Limb (tissue), 2 donors: ENCODE measurements around the gene CCDC122.
A peak's percentile ranks its signal among the peaks of the same experiment; 100 is the strongest.

ENCODE experiments used
- DNase-seq, 2 donors: peaks; one replicate each; pipeline ENCODE4 v3.0.0-alpha.2; 2016; ENCODE audit errors: extremely low spot score in 2 of 2

Gene CCDC122

DNA sequence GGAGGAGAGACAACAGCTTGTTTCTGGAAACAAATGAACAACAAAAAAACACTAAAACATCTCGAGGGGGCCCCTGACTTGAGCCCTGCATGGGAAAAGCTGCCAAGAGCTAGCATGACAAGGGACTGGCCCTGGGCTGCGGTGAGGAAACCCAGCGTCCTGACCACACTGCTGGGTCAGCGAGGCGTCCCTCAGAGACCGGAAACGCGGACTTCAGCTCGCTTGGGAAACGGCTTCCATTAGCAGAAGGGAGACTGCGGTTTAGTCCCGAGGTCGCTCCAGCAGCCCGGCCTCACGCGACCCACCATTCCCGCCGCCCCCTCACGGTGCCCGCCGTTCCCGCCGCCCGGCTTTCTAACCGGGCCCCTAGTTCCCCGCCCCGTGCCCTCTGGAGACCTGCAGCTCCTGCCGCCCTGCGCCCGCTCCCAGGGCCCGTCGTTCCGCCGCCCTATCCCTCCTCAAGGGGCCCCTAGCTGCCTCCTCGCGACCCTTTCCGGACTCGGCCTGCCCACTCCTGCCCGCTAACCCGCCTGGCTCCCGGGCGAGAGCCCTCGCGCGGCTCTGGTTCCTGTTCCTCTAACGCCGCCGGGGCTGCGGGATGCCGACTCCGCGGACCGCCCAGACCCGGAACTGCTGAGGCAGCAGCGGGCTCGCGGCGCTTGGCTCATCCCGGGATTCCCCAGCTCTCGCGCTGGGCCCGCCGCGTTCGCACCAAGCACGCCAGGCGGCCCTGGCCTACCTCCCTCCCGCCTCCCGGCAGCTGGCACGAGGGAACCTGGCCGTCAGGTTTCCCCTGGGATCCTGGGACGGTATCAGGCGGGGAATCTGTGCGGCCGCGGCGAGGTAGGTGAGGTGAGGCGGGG, at the start of gene CCDC122:
TSS of gene CCDC122 (minus strand) at position 849 of the 863 bp plus-strand sequence. CDS start 10,364 bp downstream, outside the sequence.
- peak; percentile 68 to 85 for DNase-seq

GRCh38 chr13:43924549-43925245, 45.2 kb upstream of the CCDC122 start:
- DNase-seq = no peak

GRCh38 chr13:43920965-43921674, 41.6 kb upstream of the CCDC122 start:
- no peak for DNase-seq

DNA sequence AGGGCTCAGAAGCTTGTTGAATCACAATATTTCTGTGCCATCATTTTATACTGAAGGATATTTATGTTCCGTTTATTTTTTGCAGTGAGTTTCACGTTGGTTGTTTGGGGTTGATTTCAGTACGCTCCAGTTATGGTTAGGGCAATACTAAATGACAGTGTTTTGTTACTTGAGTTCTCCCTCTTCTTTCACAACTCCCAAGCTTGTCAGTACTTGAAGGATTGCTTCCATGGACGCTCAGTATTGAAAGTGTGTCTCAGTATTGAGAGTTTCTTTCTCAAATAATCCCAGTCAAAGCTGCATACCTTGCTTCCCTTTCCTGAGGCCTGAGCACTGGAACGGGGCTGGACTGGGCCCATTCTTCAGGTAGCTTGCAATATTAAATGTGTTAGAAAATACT, 39.1 kb upstream of the CCDC122 start:
- no peak for DNase-seq

- DNase-seq = no peak
These were observed 37.3 kb upstream of the CCDC122 start for GRCh38 chr13:43916828-43917227.

GRCh38 chr13:43915451-43915850, 35.9 kb upstream of the CCDC122 start:
- no peak for DNase-seq

GRCh38 chr13:43911871-43912270, 32.3 kb upstream of the CCDC122 start:
- DNase-seq = no peak

GRCh38 chr13:43911278-43911677, 31.7 kb upstream of the CCDC122 start:
- no peak for DNase-seq

DNA sequence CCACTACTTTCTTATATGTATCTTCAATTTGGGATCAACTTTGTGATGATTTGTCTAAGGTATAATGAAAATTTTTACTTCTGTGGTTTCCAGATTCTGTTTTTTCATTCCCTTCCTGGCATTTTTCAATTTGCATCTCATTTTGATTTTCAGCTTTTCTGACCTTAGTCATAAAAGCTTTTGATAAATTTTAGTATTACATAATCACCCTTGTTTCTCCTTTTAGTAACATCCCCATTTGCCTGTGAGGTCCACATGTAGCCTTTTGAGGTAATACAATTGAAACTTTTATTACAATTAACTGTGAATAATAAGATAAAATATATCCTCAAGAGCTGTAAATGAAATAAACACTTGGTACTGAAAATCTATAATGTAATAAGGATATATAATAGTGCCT, 31.3 kb upstream of the CCDC122 start:
- no peak for DNase-seq

DNA sequence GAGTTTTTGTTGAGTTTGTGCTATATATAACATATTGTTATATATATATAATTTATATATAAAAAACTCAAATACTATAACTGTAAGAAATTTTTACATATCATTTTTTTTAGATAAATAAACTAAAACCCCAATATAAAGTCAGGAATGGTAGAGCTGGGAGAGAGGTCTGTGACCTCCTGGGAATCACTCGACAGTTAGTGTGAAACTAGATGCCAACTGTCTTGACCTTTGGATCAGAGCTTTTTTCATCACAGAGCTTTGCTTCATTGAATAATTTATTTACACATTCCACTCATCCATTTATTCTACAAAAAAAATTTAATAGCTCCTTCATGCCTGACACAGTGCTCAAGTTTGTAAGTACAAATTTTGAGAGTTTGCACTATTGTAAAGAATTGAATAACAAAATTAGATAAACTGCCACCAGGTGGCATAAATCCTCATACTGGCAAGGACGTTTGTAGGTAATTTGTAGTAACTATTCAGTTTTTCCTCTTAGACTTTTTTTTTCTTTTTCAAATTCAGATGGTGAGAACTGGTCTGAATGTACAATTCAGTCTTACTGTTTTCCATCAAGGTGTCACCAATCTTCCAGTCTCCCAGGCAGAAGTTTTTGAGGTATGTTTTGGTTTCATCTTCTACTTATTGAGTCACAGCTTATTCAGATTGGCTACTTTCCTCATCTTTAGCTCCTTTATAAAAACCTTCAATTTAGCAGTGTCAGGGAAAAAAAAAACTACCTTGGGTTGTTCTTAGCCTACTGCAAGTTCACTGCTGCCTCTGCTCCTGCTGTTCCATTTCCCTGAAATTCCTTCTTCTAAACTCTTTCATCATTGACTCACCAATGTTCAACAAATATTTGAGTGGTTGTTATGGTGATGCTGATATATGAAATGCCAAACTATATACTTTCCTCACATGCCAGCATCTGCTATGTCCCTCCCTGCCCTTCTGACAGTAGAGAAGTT, 28.9 kb upstream of the CCDC122 start:
- peak in 1 of 2 donors; percentile 77 for DNase-seq

DNA sequence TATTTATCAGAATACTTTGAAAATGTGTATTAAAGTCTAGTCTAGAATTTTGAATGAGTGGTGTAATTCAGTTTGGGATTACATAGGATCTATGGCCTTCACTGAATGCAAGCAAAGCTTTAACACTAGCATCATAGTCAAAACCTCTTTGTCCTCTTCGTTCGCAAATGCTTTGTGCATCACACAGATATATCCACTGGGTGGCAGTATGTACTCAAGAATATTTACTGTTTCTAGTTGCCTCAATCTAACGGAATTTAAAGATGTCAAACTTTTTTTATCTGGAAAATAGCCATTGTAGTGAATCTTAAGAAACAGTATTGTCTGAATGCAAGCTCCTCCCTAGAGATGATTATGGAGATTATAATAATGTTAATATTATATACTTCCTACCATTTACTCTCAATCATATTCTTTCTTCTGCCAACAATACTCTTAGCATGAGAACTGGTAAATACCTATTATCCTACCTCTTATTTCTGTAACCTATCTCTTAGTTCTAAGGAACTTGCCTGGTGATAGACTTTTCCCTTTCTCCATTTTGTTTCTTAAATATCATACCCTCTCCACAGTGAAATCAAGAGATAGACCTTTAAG, 26.0 kb upstream of the CCDC122 start:
- peak; percentile 41 to 87 for DNase-seq

- DNase-seq = no peak
These were observed 16.4 kb upstream of the CCDC122 start for GRCh38 chr13:43895940-43896339.

DNA sequence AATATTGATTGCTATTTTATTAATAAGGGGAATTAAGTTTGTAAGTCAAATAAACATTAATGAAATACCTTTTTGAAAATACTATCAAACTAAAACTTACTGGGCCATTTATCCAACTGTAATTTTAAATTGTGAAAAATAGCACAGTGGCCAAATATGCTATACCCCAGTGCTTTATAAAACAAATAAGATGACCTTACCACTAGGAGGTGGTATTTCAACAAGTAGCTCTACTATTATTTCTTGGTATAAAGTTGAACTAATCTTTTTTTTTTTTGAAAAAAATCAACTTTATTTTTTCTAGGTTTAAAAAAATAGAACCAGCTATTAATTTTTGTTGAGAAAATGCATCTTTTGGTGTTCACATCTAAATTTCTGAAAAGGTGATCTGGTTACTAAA, 14.9 kb upstream of the CCDC122 start:
- no peak for DNase-seq

DNA sequence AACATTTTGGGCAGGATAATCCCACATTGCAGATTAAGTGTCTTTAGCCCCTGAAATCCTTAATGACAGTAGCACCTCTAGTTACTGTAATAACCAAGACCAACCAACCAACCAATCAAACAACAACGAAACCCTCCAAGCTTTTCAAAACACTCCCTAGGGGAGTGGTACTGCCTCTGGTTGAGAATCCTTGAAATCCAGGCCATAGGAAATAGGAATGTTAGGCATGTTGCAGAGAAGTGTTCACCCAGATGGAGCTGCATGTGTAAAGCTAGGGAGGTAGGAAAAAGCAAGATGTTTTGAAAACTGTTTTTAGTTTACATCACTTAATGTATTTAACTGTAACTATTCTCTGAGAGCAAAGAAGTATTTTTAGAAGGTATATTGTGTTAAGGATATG, 4.7 kb upstream of the CCDC122 start:
- DNase-seq = no peak

GRCh38 chr13:43883631-43884030, 4.1 kb upstream of the CCDC122 start:
- DNase-seq = no peak

GRCh38 chr13:43881580-43881979, 2.0 kb upstream of the CCDC122 start:
- DNase-seq = no peak

DNA sequence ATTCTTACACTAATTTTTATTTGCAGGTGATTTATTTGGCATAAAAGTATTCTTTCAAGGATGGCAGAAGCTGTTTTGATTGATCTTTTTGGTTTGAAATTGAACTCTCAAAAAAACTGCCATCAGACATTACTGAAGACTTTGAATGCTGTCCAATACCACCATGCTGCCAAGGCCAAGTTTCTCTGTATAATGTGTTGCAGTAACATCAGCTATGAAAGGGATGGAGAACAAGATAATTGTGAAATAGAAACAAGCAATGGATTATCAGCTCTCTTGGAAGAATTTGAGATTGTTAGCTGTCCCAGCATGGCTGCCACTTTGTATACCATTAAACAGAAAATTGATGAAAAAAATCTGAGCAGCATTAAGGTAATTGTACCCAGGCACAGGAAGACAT, 1.4 kb upstream of the CCDC122 start:
- DNase-seq = no peak

GRCh38 chr13:43880214-43880855, 795 bp upstream of the CCDC122 start:
- DNase-seq = no peak

- DNase-seq = no peak
These were observed 228 bp upstream of the CCDC122 start, which contains the start of gene LACC1 for GRCh38 chr13:43879755-43880181. Gene LACC1, plus strand, starts transcription at chr13:43879904. Its CDS starts 1,082 bp downstream, at chr13:43880986.

DNA sequence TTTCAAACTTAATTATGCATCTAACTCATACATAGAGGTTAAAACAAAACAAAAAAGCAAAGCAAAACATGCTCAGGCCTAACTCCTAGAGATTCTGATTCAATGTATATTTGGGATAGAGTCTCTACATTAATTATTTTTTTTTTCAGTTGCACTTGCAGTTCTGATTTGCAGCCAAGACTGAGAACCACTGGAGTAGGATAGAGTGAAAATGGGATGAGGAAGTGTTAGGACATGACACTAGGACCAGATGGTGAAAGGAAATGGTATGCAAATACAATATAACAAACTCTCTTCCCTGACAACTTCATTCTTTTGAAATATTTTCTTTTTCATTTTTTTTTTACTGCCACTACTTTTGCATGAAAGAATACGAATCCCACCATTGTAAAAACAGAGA, 1.8 kb downstream of the CCDC122 start:
- DNase-seq = no peak
